GM18861 (cell line): ENCODE measurements around the gene SLBP.

Source experiments
- ATAC-seq: cut with Tn5 transposase; IDR thresholded peaks from one replicate; pipeline ENCODE4 v1.9.1; 2021; ENCODE audit not compliant: unreplicated experiment

The SLBP gene

GRCh38 chr4:1749370-1749769 lies 37.3 kb upstream of the SLBP start:
- no peak for ATAC-seq

GRCh38 chr4:1748465-1748995 lies 36.4 kb upstream of the SLBP start:
- ATAC-seq: no peak

GRCh38 chr4:1747603-1747967 lies 35.5 kb upstream of the SLBP start:
- no peak for ATAC-seq

GRCh38 chr4:1746919-1747602 lies 34.9 kb upstream of the SLBP start:
- no peak for ATAC-seq

GRCh38 chr4:1746265-1746691 lies 34.2 kb upstream of the SLBP start:
- ATAC-seq: no peak

GRCh38 chr4:1745697-1746096 lies 33.6 kb upstream of the SLBP start:
- no peak for ATAC-seq

GRCh38 chr4:1745165-1745564 lies 33.0 kb upstream of the SLBP start:
- ATAC-seq: no peak

- no peak for ATAC-seq
These were observed 32.4 kb upstream of the SLBP start for GRCh38 chr4:1744552-1744951.

- ATAC-seq: no peak
These were observed 31.9 kb upstream of the SLBP start for GRCh38 chr4:1743975-1744374.

- ATAC-seq: no peak
These were observed 31.4 kb upstream of the SLBP start for GRCh38 chr4:1743551-1743950.

GRCh38 chr4:1741208-1741607 lies 29.1 kb upstream of the SLBP start:
- ATAC-seq: no peak

GRCh38 chr4:1740021-1740545 lies 28.0 kb upstream of the SLBP start:
- ATAC-seq: no peak

GRCh38 chr4:1739358-1739757 lies 27.2 kb upstream of the SLBP start:
- ATAC-seq: no peak

GRCh38 chr4:1738410-1738809 lies 26.3 kb upstream of the SLBP start:
- no peak for ATAC-seq

GRCh38 chr4:1737666-1738065 lies 25.5 kb upstream of the SLBP start:
- ATAC-seq: no peak

- no peak for ATAC-seq
These were observed 24.7 kb upstream of the SLBP start for GRCh38 chr4:1736812-1737211.

GRCh38 chr4:1735215-1735614 lies 23.1 kb upstream of the SLBP start:
- ATAC-seq: no peak

GRCh38 chr4:1732911-1733310 lies 20.8 kb upstream of the SLBP start:
- ATAC-seq: no peak

GRCh38 chr4:1731180-1731579 lies 19.1 kb upstream of the SLBP start:
- no peak for ATAC-seq

GRCh38 chr4:1730532-1731135 lies 18.5 kb upstream of the SLBP start:
- no peak for ATAC-seq

GRCh38 chr4:1728061-1728980 lies 16.2 kb upstream of the SLBP start:
- ATAC-seq: no peak
